ENCODE results near the gene LINGO4.
A peak's percentile ranks its signal among the peaks of the same experiment; 100 is the strongest.

Gene LINGO4

DNA sequence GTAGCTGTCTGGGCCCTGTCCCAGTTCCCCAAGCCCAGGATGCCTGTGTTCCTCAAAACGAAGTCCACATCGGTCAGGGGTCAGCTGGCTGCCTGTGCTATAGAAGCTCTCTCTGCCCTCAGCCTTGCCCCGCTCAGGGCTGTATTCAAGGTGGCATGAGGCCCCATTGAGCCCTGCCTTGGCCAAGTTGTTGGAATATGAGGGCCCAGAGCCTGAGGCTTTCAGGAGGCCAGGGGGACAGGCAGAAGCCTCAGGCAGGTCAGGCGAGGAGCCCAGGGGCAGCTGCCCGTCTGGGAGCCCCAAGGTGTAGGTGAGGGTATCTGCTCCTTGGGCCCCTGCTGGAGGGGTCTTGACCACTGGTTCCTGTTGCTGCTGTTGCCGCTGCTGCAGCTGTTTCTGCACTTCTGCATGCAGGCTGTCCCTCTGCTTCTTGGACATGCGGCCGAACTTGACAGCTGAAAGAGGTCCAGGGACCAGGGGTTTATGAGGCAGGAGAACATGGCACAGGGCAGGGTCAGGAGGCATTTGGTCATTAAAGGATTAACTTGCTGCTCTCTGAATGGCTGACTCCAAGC, 9.8 kb upstream of the LINGO4 start:
- no peak for DNase-seq (ENCODE audit: low read depth in 2 of 2)

DNA sequence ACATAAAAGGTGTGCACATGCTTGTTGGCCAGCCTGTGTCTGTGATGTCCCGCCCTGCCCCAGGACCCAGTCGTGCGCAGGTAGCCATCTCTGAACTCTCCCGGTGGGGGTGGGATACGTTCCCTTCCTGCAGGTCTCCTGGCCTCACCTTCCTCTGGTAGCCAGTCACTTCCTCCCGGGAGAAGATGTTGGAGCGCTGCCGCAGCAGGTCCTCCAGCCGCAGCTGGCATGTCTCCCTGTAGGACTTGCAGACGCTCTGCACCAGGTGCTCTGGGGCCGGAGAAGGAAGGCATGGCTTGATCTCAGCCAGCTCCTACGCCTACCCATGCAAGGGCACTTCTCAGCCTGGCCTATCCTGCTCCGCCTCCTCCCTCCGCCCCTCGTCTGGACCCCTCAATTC, 9.2 kb upstream of the LINGO4 start:
- no peak for DNase-seq (ENCODE audit: low read depth in 2 of 2)

DNA sequence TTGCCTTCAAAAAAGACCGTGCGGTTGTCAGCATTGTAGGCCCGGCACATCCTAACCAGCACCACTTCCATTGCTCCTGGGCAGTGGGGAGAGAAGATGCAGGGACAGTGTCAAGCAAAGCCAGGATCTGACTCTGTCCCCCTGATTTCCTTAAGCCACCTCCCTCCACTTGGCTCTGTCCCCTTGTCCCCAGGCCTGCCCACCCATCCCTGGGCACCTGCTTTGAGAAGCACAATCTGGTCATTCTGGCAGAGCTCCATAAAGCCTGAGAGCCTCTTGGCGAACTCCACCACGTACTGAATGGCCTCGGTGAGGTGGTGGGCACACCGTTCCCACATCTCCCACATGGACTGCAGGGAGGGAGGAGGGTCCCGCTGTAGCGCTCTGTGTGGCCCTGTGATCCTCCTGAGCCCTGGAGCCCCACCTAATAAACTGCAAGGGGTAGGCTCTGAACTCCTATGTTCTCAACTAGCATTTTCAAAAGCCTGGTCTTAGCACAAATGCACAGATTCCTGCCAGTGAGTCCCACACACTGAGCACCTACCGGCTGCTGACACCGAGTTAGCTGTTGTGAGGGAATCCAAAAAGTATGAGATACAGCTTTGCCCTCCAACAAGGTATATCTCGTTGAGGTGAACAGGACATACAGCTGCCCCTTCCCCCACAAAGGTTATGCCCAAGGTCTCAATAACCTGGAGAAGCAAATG, 8.2 kb upstream of the LINGO4 start:
- DNase-seq (ENCODE audit: low read depth in 2 of 2) = no peak

DNA sequence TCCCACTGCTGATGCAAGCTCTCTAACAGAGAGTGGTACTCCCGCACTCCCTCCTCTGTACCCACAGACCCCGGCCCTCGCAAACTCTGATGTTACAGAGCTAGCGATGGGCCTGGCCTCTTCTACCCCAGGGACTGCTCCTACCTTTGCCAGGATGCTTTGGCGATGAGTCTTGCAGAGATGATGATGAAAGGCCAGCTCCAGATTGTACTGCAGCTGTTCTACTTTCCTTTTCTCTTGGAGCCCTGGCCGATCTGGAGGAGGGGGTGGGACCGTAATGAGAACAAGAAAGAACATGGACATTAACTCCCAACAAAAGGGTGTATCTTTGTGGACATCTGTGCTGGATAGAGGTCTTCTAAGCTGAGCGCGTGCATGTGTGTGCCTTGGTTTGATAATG, 6.0 kb upstream of the LINGO4 start:
- no peak for DNase-seq (ENCODE audit: low read depth in 2 of 2)

DNA sequence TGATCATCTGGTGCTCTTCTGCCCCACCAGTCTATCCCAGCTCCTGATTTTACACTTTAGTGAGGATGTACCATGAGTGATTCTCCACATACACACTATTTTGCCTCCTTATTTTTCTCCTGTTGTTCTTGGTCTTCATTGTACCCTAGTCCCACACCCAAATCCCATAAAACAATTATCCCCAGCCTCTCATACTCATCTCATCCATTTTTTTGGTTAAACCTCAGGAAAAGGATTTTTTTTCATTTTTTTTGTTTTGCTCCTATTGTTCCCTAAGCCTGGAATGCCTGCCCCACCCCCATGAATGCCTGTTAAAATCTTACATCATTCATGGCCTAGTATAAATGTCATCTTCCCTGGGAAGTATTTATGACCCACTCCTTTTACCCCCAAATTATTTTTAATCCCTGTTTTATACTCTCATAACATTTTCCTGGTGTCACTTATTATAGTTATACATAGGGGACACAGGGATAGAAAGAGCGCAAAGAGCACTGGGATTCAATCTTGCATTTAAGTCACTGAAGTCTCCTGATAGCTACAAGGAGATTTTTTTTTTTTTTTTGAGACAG, 4.9 kb upstream of the LINGO4 start:
- DNase-seq (ENCODE audit: low read depth in 2 of 2) = no peak

DNA sequence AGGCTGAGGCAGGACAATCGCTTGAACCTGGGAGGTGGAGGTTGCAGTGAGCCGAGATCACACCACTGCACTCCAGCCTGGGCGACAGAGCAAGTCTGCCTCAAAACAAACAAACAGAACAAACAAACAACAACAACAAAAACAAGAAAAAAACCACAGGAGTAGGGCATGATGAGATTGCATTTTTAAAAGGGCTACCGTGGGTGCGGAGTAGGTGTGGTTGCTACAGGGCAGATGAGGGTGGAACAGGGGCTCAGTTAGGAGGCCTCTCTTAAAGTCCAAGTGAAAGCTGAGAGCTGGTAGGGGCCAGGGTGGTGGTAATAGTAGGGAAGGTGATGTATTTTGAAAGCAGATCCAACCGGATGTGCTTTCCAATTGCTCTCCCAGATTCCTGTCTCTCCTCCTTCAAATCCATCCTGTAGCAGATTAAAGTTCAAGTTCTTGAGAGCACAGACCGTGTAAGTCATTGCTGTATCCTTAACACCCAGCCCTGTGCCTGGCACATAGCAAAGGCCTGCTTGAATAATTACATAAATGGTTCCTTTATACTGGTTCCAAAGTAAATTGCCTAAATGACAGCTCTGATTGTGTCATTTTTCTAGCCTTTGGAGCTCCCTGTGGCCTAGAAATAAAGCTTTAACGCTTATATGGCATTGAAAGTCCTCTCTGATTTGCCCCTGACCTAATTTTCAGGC, 4.2 kb upstream of the LINGO4 start:
- DNase-seq (ENCODE audit: low read depth in 2 of 2) = no peak

DNA sequence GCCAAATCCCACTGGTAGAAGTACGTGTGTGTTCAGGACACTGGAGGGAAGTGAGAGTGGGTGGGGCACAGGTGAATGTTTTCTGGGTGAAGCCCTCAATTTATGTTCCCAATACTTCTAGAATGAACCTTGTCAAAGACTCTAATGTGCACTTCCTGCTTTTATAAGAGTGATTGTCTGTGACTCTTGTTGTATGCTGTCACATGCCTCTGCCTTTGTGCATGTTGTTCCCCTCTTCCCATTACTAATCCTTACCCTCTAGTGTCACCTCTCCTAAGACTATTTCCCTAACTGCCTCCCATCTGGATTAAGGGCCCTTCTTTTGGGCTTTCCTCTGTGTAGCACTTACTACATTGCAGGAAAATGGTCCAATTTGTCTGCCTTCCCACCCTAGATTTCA, 2.5 kb upstream of the LINGO4 start:
- DNase-seq (ENCODE audit: low read depth in 2 of 2) = no peak

DNA sequence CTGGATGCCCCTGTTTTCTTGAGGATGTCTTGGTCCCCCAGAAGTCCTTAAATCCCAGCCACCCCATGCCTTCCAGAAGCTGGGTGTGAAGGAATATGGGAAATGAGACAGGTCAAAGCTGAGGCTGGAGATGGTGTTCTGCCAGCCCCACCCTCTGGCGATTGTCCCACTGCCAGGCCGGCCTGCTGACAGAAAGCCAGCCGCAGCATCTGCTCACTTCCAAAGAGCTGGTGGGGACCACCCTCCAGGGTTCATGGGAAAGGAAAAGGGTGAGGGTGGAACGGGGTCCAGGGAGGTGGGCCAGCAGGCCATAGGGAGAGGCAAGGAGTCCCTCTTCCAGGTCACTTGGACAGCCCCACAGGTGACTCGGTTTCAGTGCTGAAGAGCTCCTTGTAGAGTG, 1.9 kb upstream of the LINGO4 start:
- no peak for DNase-seq (ENCODE audit: low read depth in 2 of 2)

DNA sequence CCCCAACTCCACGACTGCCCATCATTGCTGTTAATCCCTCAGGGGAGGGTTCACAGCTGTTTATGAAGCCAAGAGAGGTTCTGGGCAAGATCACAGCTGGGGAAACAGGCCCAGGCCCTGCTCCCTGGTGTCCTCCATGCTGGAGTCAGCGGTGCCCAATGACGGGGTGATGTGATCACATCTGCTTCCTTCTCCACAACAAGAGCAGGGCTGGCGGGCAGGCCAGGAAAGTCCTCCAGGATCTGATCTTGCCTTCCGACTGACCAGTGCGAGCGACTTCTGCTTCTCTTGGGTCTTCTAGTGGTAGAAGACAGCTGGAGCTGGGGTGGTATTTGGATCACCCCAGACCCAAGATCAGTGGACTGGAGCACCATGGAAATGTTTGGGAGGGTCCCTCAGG, 951 bp upstream of the LINGO4 start:
- DNase-seq (ENCODE audit: low read depth in 2 of 2) = no peak

DNA sequence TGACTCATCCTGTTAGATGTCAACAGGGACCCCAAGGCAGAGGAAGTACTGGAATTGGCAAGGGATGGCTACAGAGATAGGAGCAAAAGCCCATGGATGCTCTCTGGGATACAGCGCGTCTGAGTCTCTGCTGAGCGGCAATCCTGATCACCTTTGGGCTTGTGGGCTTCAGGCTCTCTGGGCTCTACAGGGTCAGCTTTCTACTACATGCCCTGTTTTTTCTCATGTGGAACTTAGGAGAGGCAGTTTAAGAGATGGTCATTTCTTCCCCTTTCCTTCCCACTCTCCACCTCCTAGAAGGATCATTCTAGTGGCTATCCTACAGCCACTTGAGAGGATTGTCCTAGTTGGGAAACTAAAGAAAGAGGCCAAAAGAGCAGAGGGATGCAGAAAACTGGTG, 1.3 kb downstream of the LINGO4 start:
- DNase-seq (ENCODE audit: low read depth in 2 of 2) = no peak

DNA sequence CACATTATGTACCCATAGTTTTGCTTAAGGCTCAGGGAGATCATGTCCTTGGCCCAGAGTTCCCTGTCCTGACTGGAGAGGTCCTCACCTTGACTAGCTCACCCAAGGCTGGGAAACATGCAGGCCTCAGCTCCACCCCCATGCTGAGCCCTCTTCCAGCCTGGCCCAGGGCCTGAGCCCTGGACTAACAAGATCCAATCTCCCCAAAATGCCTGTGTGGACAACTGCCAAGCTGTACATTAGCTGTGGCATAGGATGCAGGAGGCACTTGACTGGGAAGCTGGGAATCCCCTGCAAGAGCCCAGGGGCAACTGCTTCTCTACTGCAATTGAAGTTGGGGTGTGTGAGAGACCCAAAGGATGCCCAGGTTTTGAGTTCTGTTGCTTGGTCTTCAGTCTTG, 2.1 kb downstream of the LINGO4 start:
- no peak for DNase-seq (ENCODE audit: low read depth in 2 of 2)

DNA sequence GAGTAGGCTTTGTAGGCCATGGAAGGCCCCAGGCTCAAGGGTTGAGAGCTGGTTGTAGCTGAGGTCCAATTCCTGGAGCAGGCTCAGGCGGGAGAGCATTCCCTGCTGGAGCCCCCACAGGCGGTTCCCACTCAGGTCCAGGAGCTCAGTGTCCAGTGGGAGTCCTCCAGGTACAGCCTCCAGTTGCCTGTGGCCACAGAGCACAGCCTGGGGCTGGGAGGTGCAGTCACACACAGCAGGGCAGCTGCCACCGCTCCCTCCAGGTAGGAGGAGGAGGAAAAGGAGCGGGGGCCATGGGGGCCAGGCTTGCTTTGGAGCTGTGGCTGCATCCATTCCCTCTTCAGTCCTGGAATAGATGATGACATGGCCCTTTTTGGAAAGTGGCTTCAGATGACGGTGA, 2.8 kb downstream of the LINGO4 start:
- no peak for DNase-seq (ENCODE audit: low read depth in 2 of 2)

DNA sequence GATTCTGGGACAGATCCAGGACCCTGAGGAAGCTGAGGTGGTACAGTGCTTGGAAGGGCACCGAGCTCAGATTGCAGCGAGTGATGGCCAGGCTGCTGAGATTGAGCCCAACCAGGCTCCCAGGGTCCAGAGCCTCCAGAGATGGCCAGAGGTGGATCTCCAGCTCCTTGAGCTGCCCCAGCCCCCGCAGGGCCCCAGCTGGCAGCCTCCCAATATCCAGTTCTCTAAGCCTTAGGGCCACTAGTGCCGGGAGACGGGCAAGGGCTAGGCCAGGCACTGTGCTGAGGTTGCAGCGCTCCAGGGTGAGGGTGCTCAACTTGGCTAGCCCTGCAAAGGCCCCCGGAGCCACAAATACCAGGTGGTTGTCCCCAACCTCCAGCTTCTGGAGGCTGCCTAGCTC, 3.4 kb downstream of the LINGO4 start:
- no peak for DNase-seq (ENCODE audit: low read depth in 2 of 2)

DNA sequence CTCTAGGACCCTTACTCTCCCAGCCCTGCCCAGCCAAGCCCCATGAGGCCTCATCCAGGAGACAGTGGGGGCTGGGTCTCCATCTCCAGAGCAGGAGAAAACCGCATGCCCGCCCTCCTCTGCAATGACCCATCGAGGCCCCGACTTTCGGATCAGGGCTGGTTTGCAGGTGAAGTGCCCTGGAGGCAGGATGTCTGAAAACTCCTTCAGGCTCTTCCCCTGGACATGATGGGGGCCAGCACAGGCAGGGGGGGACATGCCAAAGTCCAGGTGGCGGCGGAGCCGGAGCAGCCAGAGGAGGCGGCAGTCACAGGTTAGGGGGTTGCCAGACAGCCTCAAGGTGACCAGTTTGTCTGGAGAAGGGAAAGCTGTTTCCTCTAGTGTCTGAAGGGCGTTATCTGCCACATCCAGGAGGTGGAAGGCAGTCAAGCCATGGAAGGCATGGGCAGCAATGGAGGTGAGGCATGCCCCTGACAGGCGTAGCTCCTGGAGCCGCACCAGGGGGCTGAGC, 3.9 kb downstream of the LINGO4 start:
- DNase-seq (ENCODE audit: low read depth in 2 of 2) = no peak

DNA sequence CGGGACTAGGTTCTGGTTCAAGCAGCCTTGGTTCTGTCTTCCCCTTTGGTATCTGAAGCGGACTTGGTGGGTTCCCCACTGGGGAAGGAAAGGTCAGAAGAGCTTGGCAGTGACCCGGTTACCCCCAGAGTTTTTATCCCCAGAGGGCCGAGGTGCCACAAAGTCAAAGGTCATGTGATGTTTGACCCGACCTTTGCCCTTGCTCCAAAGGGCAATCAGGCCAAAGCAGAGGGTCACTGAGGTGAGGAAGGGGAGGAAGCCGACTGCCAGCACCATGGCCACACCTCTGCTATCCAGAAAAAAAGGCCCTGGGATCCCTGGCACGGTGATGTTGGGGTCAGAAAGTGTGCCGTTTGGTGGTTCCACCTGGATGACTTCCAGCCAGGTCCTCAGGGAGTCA, 4.4 kb downstream of the LINGO4 start:
- no peak for DNase-seq (ENCODE audit: low read depth in 2 of 2)

DNA sequence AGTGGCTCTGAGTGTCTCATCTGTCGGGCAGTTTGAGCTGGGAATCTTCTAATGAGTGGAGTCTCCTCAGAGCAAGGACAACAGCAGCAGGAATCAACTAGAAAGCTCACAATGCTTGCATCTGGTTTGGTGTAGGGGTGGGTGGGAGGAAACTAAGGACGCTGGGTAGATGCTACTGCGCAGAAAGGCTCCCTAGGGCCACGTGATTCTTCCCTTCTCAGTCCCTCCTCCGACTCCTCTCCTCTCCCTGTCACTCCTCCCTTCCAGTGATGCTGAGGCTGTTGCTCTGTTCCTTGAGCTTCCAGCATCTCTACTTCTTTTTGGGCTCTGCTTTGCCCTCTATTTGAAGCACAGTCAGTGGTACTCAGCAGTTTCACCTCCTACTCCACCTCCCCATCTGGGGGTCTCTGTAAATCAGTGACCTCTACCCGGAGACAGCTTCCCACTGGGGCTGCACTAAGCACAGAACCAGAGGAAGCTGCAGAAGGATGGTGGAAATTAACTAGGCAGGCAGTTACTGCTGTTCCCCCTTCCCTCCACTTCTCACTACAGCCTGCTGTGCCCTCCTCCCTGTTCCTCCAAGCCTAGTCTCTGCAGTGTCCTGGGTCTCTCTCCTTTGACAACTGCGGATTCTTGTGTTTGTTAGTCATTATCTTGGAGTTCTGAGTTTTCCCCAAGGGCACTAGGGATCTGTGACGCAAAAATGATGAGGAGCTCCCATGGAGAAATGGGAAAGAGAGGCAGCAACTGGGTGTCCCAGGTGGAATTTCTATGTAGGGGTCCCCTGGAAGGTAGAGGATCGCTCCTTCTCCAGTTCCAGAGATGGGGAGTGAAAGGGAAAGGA, 5.8 kb downstream of the LINGO4 start:
- no peak for DNase-seq (ENCODE audit: low read depth in 2 of 2)

DNA sequence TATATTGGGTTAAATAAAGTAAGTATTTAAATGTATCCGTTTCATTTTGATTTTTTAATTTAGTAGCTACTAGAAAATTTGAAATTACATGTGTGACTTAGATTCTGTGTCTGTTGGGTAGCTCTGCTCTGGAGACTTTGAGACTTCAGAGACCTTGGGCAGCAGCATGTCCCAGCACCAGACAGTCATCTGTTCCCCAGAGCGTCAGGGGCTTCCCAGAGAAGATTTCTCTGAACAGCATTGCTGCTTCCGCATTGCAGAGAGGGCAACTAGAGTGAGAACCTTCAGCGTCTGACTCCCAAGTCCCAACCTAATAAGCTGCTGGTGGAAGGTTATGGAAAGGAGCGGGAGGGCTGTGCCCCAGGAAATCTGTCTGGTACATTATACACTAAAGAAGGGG, 6.6 kb downstream of the LINGO4 start:
- no peak for DNase-seq (ENCODE audit: low read depth in 2 of 2)

DNA sequence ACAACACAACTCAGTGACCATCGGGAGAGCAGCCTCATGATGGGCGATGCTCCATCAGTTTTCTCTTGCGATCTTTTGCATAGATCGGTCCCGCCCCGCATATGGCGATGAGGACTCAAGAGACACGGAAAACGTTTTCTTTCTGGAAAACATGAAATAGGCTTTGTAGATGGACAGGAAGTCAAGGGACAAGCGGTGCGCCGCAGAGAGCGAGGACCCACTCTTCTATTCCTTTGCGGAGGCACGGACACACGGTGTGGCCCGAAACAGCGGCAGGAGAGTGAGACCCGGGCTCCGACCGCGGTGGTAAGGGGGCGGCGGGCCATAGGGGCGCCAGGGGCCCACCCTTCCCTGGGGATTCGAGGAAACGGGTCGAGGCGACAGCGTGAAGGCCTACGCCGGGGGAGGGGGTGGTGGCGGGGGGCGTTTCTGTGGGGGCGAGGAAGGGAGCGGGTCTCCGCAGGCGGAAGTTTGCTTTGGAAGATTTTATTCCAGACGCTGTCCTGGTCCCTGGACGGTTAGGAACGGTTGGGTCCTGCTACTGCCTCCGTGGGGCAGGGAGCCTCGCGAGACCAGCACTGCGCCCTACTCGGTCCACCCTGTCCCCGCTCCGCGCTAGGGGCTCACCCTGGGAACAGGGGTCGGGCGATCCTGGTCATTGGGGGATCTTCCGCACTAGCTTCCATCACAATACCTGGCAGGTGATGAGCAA, 14.1 kb downstream of the LINGO4 start:
- no peak for DNase-seq (ENCODE audit: low read depth in 2 of 2)

DNA sequence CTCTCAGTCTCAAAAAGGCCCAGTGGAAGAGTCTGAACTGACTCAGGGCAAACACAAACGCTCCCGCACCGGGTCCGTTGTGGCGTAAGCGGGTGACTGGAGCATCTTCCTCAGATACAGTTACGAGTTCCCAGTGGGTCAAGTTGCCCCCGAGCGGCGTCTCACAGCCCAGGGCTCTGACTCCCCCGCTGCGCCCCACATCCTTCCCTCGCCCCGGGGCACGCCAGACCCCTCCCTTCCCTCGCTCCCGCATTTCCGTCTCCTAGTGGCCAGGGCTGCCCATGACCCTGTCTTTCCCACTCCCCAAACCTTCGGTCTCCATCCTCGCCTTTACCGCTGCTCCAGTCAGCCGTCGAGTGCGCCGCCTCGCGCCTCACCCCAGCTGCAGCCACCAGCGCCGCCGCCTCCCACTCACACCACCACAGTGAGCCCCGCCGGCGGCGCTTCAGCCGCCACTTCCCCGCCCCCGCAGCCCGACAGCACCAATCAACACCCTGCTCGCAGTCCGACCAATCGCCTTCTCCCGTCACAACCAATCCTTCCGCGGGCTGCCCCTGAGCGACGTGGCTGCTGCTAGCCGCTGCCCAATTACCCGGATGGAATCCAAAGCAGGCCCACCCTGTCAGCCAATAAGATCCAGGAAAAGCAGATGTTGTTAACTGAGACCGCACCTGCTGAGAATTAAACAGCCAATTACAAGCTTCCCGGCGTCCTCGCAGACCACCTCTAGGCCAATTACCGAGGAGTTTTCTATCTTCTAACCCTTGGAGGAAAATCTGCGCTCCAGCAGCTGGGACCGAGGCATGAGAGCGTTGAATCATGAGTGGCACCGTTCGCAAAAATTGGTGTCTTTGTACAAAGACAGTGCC, 14.9 kb downstream of the LINGO4 start, which contains the start of gene TDRKH:
TSS of gene TDRKH (minus strand) at position 430 of the 869 bp plus-strand sequence. CDS start 7,478 bp downstream, outside the sequence.
- DNase-seq (ENCODE audit: low read depth in 2 of 2) = peak; percentile 98 to 99

DNA sequence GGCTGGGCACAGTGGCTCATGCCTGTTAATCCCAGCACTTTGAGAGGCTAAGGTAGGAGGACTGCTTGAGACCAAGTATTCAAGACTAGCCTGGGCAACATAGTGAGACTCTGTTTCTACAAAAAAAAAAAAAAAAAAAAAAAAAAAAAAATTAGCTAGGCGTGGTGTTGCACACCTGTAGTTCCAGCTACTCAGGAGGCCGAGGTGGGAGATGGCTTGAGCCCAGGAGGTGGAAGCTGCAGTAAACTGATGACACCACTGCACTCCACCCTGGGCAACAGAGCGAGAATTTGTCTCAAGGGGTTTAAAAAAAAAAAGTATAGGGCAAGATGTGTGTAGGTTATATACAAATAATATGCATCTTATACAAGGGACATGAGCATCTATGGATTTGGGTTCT, 17.5 kb downstream of the LINGO4 start:
- no peak for DNase-seq (ENCODE audit: low read depth in 2 of 2)

Measured in stimulated activated CD4-positive, alpha-beta T cell treated with anti-CD3 and anti-CD28 coated beads, Interleukin-1b, Interleukin-23, amount 100 ng/mL, for 4 hours (primary cell).